OCI-LY3 (cell line): ENCODE measurements around the gene CRISP1.

Experiments
- H2AFZ ChIP-seq: fragments of 200-600, 300-600 bp; shearing (Covaris generic); 2 replicates; pipeline ENCODE4 v1.6.0; 2014; ENCODE audit warnings: antibody characterized with exemption, low read depth, low read length
- H3K27ac ChIP-seq: fragments of 200-600, 300-600 bp; sonication (generic); 2 replicates; pipeline ENCODE4 v1.5.1; 2014; ENCODE audit warnings: mild to moderate bottlenecking, low read length, moderate library complexity, mixed read lengths
- H3K27me3 ChIP-seq: fragments of 200-600, 300-600 bp; sonication (generic); 2 replicates; pipeline ENCODE4 v1.6.1; 2014; ENCODE audit warnings: low read depth, low read length, mixed read lengths
- H3K36me3 ChIP-seq: fragments of 200-600, 300-600 bp; sonication (generic); replicated peaks from 2 replicates; pipeline ENCODE3; 2014; ENCODE audit warnings: low read depth, low read length, mixed read lengths
- H3K4me1 ChIP-seq: fragments of 300-600, 200-600 bp; sonication (generic); 2 replicates; pipeline ENCODE4 v1.6.1; 2014; ENCODE audit warnings: low read length, mixed read lengths
- H3K4me2 ChIP-seq: fragments of 200-600, 300-600 bp; sonication (generic); 2 replicates; pipeline ENCODE4 v1.6.1; 2014; ENCODE audit warnings: low read length, mixed read lengths
- H3K4me3 ChIP-seq: fragments of 300-600, 200-600 bp; sonication (generic); 2 replicates; pipeline ENCODE4 v1.5.1; 2014; ENCODE audit warnings: antibody characterized with exemption, mild to moderate bottlenecking, low read length, moderate library complexity
- H3K79me2 ChIP-seq: fragments of 300-600, 200-600 bp; shearing (Covaris generic); 2 replicates; pipeline ENCODE4 v1.6.1; 2014; ENCODE audit warnings: mild to moderate bottlenecking, low read length, mixed read lengths
- H3K9ac ChIP-seq: fragments of 300-600, 200-600 bp; shearing (Covaris generic); 2 replicates; pipeline ENCODE4 v1.6.0; 2014; ENCODE audit warnings: mild to moderate bottlenecking, low read length, moderate library complexity
- H3K9me3 ChIP-seq: fragments of 200-600, 300-600 bp; shearing (Covaris generic); 2 replicates; pipeline ENCODE4 v1.6.1; 2014; ENCODE audit warnings: low read length, mixed read lengths; ENCODE audit not compliant: insufficient read depth
- H4K20me1 ChIP-seq: fragments of 200-600, 300-600 bp; sonication (generic); 2 replicates; pipeline ENCODE4 v1.6.1; 2016; ENCODE audit warnings: low read length, mixed read lengths; ENCODE audit not compliant: insufficient read depth
- CTCF ChIP-seq: fragments of 200-600, 300-600 bp; sonication (generic); IDR thresholded peaks from 2 replicates; pipeline ENCODE4 v1.5.1; 2014; ENCODE audit warnings: antibody characterized with exemption, low read length, low read depth
- EZH2phosphoT487 ChIP-seq: fragments of 200-600 bp; shearing (Covaris generic); IDR thresholded peaks from 2 replicates; pipeline ENCODE4 v1.6.1; 2018; ENCODE audit warnings: antibody characterized with exemption, mixed run types, low read depth

The CRISP1 gene

GRCh38 chr6:49833386-49833785 is 32.9 kb downstream of the CRISP1 start:
- Histone ChIP-seq H3K27ac (no peak overlapping the region), H3K27me3 (no peaks in the 10 kb centered on the region), H3K4me2 (no peak overlapping the region)

GRCh38 chr6:49826743-49827406 is 39.5 kb downstream of the CRISP1 start:
- H4K20me1 ChIP-seq, result no peaks in the 10 kb centered on the region
- no peaks in the 10 kb centered on the region for H3K9me3 ChIP-seq
- no peaks in the 10 kb centered on the region for H3K27me3 ChIP-seq
- TF ChIP-seq EZH2phosphoT487 (no peak), CTCF (no peak)
- H3K36me3 ChIP-seq, result no peaks in the 10 kb centered on the region
- H3K4me3 ChIP-seq, result peak overlapping the region; percentile 43
- H3K27ac ChIP-seq, result no peak overlapping the region
- peak overlapping the region; percentile 41 for H3K4me2 ChIP-seq
- no peaks in the 10 kb centered on the region for H3K79me2 ChIP-seq
- no peak overlapping the region for H3K9ac ChIP-seq
- H2AFZ ChIP-seq, result peak overlapping the region; percentile 9
- peaks cover 9% of the 10 kb centered on the region; the same call in 1 of the 2 replicates for H3K4me1 ChIP-seq

More at GRCh38 chr6:49833386-49833785, 32.9 kb downstream of the CRISP1 start:
- Histone ChIP-seq H3K4me1 (no peaks in the 10 kb centered on the region), H3K9me3 (no peaks in the 10 kb centered on the region), H3K79me2 (no peaks in the 10 kb centered on the region), H3K36me3 (no peaks in the 10 kb centered on the region), H3K9ac (no peak overlapping the region), H2AFZ (no peak overlapping the region), H3K4me3 (no peak overlapping the region), H4K20me1 (no peaks in the 10 kb centered on the region)
- TF ChIP-seq CTCF, result no peak
- no peak for TF ChIP-seq EZH2phosphoT487

- no peaks in the 10 kb centered on the region for H4K20me1 ChIP-seq
- H3K27me3 ChIP-seq, result no peaks in the 10 kb centered on the region
- TF ChIP-seq EZH2phosphoT487 (no peak), CTCF (no peak)
Observed at GRCh38 chr6:49815166-49815565, 51.2 kb downstream of the CRISP1 start.

GRCh38 chr6:49813248-49813647 is 53.1 kb downstream of the CRISP1 start:
- H4K20me1 ChIP-seq, result no peaks in the 10 kb centered on the region
- H3K79me2 ChIP-seq, result no peaks in the 10 kb centered on the region
- no peaks in the 10 kb centered on the region for H3K27me3 ChIP-seq

More at GRCh38 chr6:49815166-49815565, 51.2 kb downstream of the CRISP1 start:
- Histone ChIP-seq H3K4me3 (no peak overlapping the region), H3K36me3 (no peaks in the 10 kb centered on the region), H3K79me2 (no peaks in the 10 kb centered on the region), H3K4me2 (no peak overlapping the region), H3K4me1 (no peaks in the 10 kb centered on the region), H3K9ac (no peak overlapping the region), H3K9me3 (no peaks in the 10 kb centered on the region), H3K27ac (no peak overlapping the region), H2AFZ (no peak overlapping the region)

More at GRCh38 chr6:49813248-49813647, 53.1 kb downstream of the CRISP1 start:
- no peak overlapping the region for H3K27ac ChIP-seq
- TF ChIP-seq CTCF (no peak), EZH2phosphoT487 (no peak)
- no peaks in the 10 kb centered on the region for H3K9me3 ChIP-seq
- no peak overlapping the region for H3K9ac ChIP-seq
- H3K4me1 ChIP-seq, result no peaks in the 10 kb centered on the region
- H3K4me3 ChIP-seq, result no peak overlapping the region
- no peak overlapping the region for H3K4me2 ChIP-seq
- H3K36me3 ChIP-seq, result no peaks in the 10 kb centered on the region
- H2AFZ ChIP-seq, result no peak overlapping the region
